PC-3 (cell line): ENCODE data around the gene SPDEF. TPM values are rescaled to one million over a fixed set of nuclear protein-coding genes. Genes with fewer than 3 reads are reported as not detected.

Source experiments
- ATAC-seq: fragments of 200-7000 bp; cut with Tn5 transposase; 2 replicates; pipeline ENCODE4 v1.9.1; 2020; ENCODE audit warnings: mild to moderate bottlenecking, moderate library complexity
- BruUV-seq: library from RNA; stranded (reverse); fragments of 400-500 nt; replicated peaks from 2 replicates; lab custom pipeline; 2021; lab: Mats Ljungman, UMichigan
- CTCF ChIA-PET: fragments of 300-600 bp; sonication (Branson Sonifier 250); formaldehyde crosslinking; loops from one replicate; lab custom pipeline; 2022; ENCODE audit warnings: antibody characterized with exemption; lab: Charles Lee
- POLR2A ChIA-PET: fragments of 300-600 bp; sonication (Branson Sonifier 250); formaldehyde crosslinking; loops from one replicate; lab custom pipeline; 2022; ENCODE audit warnings: antibody characterized with exemption; ENCODE audit not compliant: unreplicated experiment; lab: Charles Lee
- DNase-seq: peaks from one replicate; pipeline ENCODE4 v3.0.0-alpha.2; 2015
- H2AFZ ChIP-seq: fragments of 300-600 bp; sonication (generic); 2 replicates; pipeline ENCODE4 v1.6.0; 2016; ENCODE audit warnings: antibody characterized with exemption, low read length
- H3F3A ChIP-seq: fragments of 300-600 bp; sonication (generic); one replicate; pipeline ENCODE4 v1.6.0; 2017; ENCODE audit warnings: antibody characterized with exemption, low read length, control low read depth, mild to moderate bottlenecking; ENCODE audit not compliant: unreplicated experiment
- H3K27ac ChIP-seq: fragments of 300-600 bp; sonication (generic); 2 replicates; pipeline ENCODE4 v1.5.1; 2016; ENCODE audit warnings: mild to moderate bottlenecking, low read length
- H3K27me3 ChIP-seq: fragments of 300-600 bp; sonication (generic); 2 replicates; pipeline ENCODE4 v1.6.1; 2016; ENCODE audit warnings: low read length, mixed read lengths
- H3K36me3 ChIP-seq: fragments of 300-600 bp; sonication (generic); 2 replicates; pipeline ENCODE4 v1.6.1; 2016; ENCODE audit warnings: low read depth, mixed run types, low read length, mixed read lengths
- H3K4me1 ChIP-seq: fragments of 300-600 bp; sonication (generic); 2 replicates; pipeline ENCODE4 v1.5.1; 2016; ENCODE audit warnings: low read length; ENCODE audit not compliant: insufficient read depth
- H3K4me2 ChIP-seq: fragments of 300-600 bp; sonication (generic); 2 replicates; pipeline ENCODE4 v1.6.0; 2016; ENCODE audit warnings: low read length
- H3K4me3 ChIP-seq: fragments of 300-600 bp; sonication (generic); 2 replicates; pipeline ENCODE4 v1.5.1; 2016; ENCODE audit warnings: mild to moderate bottlenecking, low read length, mixed read lengths
- H3K79me2 ChIP-seq: fragments of 300-600 bp; sonication (generic); 2 replicates; pipeline ENCODE4 v1.6.1; 2017; ENCODE audit warnings: low read length, mixed read lengths
- H3K9ac ChIP-seq: fragments of 300-600 bp; sonication (generic); 2 replicates; pipeline ENCODE4 v1.6.0; 2016; ENCODE audit warnings: mild to moderate bottlenecking, low read length
- H3K9me2 ChIP-seq: fragments of 300-600 bp; sonication (generic); replicated peaks from 2 replicates; pipeline ENCODE4 v1.6.1; 2016; ENCODE audit warnings: mixed run types, low read length, mixed read lengths
- H3K9me3 ChIP-seq: fragments of 300-600 bp; sonication (generic); 2 replicates; pipeline ENCODE4 v1.6.1; 2016; ENCODE audit warnings: low read length, mixed read lengths
- H4K20me1 ChIP-seq: fragments of 300-600 bp; sonication (generic); 2 replicates; pipeline ENCODE4 v1.6.1; 2016; ENCODE audit warnings: low read length, mixed read lengths
- EZH2 ChIP-seq: fragments of 300-600 bp; sonication (generic); IDR thresholded peaks from one replicate; pipeline ENCODE4 v1.6.1; 2017; ENCODE audit warnings: antibody characterized with exemption, mild to moderate bottlenecking, low read length; ENCODE audit not compliant: unreplicated experiment
- EZH2phosphoT487 ChIP-seq: fragments of 300-600 bp; sonication (generic); IDR thresholded peaks from 2 replicates; pipeline ENCODE4 v1.6.1; 2018; ENCODE audit warnings: mild to moderate bottlenecking, antibody characterized with exemption, low read length, borderline replicate concordance
- intact Hi-C: fragments of 100-400 bp; cut with micrococcal nuclease; formaldehyde crosslinking; loops from 2 replicates; pipeline ENCODE4 v1.9.0; 2023
- total RNA-seq: library from RNA; depleted of rRNA; stranded (reverse); fragments of >200 nt; gene quantifications from 2 replicates; pipeline ENCODE4 v1.2.3, GENCODE V29; 2014
- TF ChIP-seq, protein P1 (sequence below): fragments of 300-600 bp; sonication (generic); conservative IDR thresholded peaks from 2 replicates; pipeline ENCODE4 v1.5.1; 2017; ENCODE audit warnings: antibody characterized with exemption, low read depth, mild to moderate bottlenecking, low read length

Gene SPDEF
- total RNA-seq, 1 experiment from 2014 or later: 190 TPM

DNA sequence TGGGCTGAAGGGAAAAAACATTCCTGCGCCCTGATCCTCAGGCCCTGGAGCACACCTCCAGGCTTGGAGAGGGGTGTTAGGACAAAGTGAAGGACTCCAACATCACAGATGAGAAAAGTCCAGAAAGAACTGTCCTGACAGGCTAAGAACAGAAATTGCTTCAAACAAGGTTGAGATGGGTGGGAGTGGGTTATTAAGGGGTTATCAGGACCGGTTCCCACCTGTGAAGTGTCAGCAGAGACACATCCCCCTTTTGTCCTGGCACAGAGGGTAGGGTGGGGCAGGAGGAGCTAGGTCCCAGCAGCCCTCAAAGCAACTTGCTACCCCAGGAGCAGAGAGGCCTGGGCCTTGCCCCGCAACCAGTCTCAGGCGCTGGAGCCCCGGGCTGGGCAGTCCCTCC lies 3.5 kb downstream of the SPDEF start:
- DNase-seq (no peak), ATAC-seq (no peak)
- Histone ChIP-seq H3F3A (peaks cover 3% of the 10 kb centered on the region), H3K4me3 (peak overlapping the region; percentile 46; the same call in 1 of the 2 replicates), H3K9me2 (no peaks in the 10 kb centered on the region), H4K20me1 (no peaks in the 10 kb centered on the region), H3K27me3 (no peaks in the 10 kb centered on the region), H2AFZ (no peak overlapping the region), H3K4me1 (peaks cover 57% of the 10 kb centered on the region), H3K9me3 (no peaks in the 10 kb centered on the region), H3K4me2 (peak overlapping the region; percentile 71), H3K27ac (no peak overlapping the region), H3K79me2 (peaks cover 63% of the 10 kb centered on the region), H3K9ac (no peak overlapping the region), H3K36me3 (peaks cover 7% of the 10 kb centered on the region)
- TF ChIP-seq EZH2phosphoT487 (no peak), EZH2 (no peak)
- ChIA-PET POLR2A (no interaction called here), CTCF (no interaction called here)
- BruUV-seq: no TSS peak
- intact Hi-C loops: no loop called here

DNA sequence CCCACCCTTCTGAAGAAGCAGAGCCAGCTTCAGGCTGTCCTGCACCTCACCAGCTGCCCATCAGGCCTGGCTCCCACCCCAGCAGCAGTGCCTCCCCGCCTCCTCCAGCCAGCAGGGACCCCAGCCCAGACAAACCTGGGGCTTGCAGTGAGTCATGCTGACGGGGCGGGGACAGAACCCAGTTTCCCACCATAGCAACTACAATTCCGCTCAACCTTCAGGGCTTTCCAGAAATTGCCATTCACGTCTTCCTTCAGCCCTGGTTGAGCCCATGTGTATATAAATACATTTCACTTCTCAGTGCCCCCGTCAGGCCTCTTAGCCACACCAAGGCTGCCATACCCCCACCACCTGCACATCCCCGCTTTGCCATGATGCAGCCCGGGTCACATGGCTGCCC lies 4.4 kb downstream of the SPDEF start:
- BruUV-seq: no TSS peak
- no peak overlapping the region for H3K27ac ChIP-seq
- no peak overlapping the region for H2AFZ ChIP-seq
- TF ChIP-seq, protein P1, sequence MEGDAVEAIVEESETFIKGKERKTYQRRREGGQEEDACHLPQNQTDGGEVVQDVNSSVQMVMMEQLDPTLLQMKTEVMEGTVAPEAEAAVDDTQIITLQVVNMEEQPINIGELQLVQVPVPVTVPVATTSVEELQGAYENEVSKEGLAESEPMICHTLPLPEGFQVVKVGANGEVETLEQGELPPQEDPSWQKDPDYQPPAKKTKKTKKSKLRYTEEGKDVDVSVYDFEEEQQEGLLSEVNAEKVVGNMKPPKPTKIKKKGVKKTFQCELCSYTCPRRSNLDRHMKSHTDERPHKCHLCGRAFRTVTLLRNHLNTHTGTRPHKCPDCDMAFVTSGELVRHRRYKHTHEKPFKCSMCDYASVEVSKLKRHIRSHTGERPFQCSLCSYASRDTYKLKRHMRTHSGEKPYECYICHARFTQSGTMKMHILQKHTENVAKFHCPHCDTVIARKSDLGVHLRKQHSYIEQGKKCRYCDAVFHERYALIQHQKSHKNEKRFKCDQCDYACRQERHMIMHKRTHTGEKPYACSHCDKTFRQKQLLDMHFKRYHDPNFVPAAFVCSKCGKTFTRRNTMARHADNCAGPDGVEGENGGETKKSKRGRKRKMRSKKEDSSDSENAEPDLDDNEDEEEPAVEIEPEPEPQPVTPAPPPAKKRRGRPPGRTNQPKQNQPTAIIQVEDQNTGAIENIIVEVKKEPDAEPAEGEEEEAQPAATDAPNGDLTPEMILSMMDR: no peak
- TF ChIP-seq EZH2phosphoT487 (no peak), EZH2 (no peak)
- H3K9ac ChIP-seq: no peak overlapping the region
- H3K4me2 ChIP-seq: no peak overlapping the region
- no peaks in the 10 kb centered on the region for H3K9me2 ChIP-seq
- peaks cover 63% of the 10 kb centered on the region for H3K4me1 ChIP-seq
- CTCF ChIA-PET: no interaction called here
- POLR2A ChIA-PET: no interaction called here
- H3K9me3 ChIP-seq: no peaks in the 10 kb centered on the region
- H3K4me3 ChIP-seq: no peak overlapping the region
- H3F3A ChIP-seq: peaks cover 6% of the 10 kb centered on the region
- ATAC-seq: no peak
- peaks cover 7% of the 10 kb centered on the region for H3K36me3 ChIP-seq
- H3K27me3 ChIP-seq: no peaks in the 10 kb centered on the region
- intact Hi-C loops: no loop called here
- H3K79me2 ChIP-seq: peaks cover 63% of the 10 kb centered on the region
- DNase-seq: no peak
- no peaks in the 10 kb centered on the region for H4K20me1 ChIP-seq

DNA sequence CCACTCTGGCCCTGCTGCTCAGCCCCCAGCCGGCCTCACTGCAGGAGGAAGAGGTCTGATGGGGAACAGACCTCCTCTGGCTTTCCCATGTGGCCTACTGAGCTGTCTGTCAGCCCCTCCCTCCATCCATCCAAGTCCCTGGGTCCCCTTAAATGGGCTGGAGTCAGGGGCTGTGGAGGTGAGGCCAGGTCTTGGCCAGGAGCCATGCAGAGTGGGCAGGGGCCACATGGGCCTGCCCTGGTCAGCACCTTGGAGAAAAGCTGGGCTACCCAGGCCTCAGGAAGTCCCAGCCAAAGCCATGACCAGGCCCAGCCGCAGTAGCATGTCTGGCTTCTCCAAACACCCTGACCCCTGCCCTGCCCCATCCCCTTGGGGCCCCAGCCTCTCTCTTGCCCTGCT lies 6.3 kb downstream of the SPDEF start:
- ChIA-PET POLR2A (no interaction called here), CTCF (interaction anchor here (0.6 kb wide), 1 partner anchor 386 kb away, joined by 10 read pairs; no protein-coding TSS in a partner anchor)
- no peak for TF ChIP-seq EZH2
- TF ChIP-seq, protein P1: no peak
- TF ChIP-seq EZH2phosphoT487: no peak
- Histone ChIP-seq H2AFZ (no peak overlapping the region), H4K20me1 (no peaks in the 10 kb centered on the region), H3K4me2 (no peak overlapping the region), H3K79me2 (peaks cover 66% of the 10 kb centered on the region), H3F3A (peaks cover 9% of the 10 kb centered on the region), H3K27me3 (no peaks in the 10 kb centered on the region), H3K27ac (no peak overlapping the region), H3K4me3 (no peak overlapping the region), H3K36me3 (peaks cover 7% of the 10 kb centered on the region), H3K9me2 (no peaks in the 10 kb centered on the region), H3K9me3 (no peaks in the 10 kb centered on the region), H3K4me1 (peaks cover 67% of the 10 kb centered on the region), H3K9ac (no peak overlapping the region)
- BruUV-seq: no TSS peak
- intact Hi-C loops: no loop called here
- ATAC-seq (no peak), DNase-seq (no peak)
